Measurements from ENCODE around the gene EEIG1.

DNA sequence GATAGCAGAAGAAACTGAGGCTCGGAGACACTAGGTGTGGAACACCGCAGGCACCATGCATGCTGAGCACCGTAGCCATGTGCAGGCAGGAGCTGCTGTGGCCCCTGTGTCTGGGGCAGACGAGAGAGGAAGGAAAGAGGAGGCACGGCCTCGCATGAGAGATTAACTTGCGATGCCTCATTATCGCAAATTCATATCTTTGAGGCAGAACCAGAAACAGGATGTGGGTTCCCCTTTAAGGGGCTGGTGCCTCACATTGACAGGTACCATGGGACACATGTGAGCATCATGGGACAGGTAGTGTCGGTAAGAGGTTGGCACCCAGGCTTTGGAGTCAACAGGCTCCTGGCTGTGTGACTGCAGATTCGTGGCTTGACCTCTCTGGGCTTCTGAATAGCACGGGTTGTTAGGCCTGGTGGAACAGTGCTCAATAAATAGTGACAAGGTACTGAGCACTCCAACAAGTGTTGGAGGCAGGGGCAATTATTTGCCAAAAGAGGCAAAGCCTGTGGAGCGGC is 45.5 kb upstream of the EEIG1 start:
- no peak for TF ChIP-seq POLR2A (IDR thresholded peaks at IDR 0.05)
- TF ChIP-seq, protein P1, sequence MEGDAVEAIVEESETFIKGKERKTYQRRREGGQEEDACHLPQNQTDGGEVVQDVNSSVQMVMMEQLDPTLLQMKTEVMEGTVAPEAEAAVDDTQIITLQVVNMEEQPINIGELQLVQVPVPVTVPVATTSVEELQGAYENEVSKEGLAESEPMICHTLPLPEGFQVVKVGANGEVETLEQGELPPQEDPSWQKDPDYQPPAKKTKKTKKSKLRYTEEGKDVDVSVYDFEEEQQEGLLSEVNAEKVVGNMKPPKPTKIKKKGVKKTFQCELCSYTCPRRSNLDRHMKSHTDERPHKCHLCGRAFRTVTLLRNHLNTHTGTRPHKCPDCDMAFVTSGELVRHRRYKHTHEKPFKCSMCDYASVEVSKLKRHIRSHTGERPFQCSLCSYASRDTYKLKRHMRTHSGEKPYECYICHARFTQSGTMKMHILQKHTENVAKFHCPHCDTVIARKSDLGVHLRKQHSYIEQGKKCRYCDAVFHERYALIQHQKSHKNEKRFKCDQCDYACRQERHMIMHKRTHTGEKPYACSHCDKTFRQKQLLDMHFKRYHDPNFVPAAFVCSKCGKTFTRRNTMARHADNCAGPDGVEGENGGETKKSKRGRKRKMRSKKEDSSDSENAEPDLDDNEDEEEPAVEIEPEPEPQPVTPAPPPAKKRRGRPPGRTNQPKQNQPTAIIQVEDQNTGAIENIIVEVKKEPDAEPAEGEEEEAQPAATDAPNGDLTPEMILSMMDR (IDR thresholded peaks at IDR 0.05) = no peak
